ENCODE data around the gene UBA3.

UBA3 gene

DNA sequence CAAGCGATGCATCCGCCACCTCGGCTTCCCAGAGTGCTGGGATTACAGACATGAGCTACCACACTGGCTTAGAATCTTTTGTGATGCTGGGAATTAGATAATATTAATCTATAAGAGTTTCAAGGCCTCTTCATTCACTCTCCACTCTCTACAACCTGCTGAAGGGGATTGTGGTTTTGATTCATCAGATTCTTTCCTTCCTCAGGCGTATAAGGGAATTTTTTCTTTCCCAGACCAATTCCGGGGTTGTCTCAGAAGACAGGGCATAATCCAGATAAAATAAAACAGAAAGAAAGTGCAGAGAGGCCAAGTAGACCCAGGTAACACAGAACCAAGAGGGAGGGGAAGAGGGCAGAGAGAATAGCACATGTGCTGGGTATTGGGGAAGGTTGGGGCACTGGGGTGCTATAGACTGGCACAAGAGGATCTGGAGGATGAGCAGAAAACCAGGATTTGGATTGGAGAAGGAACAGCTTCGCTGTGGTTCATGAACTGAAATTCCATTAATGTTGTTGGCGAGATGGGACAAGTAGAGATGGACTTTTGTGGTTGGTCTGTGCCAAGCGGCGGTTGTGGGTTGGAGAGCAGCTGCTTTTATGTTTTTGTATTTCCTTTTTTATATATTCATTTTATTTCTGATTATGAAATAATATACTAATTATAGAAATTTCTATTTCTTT, 17.4 kb upstream of the UBA3 start:
- DNase-seq = no peak

GRCh38 chr3:69096299-69096698, 16.1 kb upstream of the UBA3 start:
- DNase-seq = no peak

- DNase-seq = no peak
Measured at GRCh38 chr3:69095636-69096035, 15.5 kb upstream of the UBA3 start.

- no peak for DNase-seq
Measured at GRCh38 chr3:69094467-69095205, 14.5 kb upstream of the UBA3 start.

GRCh38 chr3:69092030-69092516, 11.9 kb upstream of the UBA3 start:
- no peak for DNase-seq

- DNase-seq = no peak
Measured at GRCh38 chr3:69091389-69092029, 11.3 kb upstream of the UBA3 start.

- no peak for DNase-seq
Measured at GRCh38 chr3:69090021-69090420, 9.9 kb upstream of the UBA3 start.

GRCh38 chr3:69088063-69088462, 7.9 kb upstream of the UBA3 start:
- no peak for DNase-seq

DNA sequence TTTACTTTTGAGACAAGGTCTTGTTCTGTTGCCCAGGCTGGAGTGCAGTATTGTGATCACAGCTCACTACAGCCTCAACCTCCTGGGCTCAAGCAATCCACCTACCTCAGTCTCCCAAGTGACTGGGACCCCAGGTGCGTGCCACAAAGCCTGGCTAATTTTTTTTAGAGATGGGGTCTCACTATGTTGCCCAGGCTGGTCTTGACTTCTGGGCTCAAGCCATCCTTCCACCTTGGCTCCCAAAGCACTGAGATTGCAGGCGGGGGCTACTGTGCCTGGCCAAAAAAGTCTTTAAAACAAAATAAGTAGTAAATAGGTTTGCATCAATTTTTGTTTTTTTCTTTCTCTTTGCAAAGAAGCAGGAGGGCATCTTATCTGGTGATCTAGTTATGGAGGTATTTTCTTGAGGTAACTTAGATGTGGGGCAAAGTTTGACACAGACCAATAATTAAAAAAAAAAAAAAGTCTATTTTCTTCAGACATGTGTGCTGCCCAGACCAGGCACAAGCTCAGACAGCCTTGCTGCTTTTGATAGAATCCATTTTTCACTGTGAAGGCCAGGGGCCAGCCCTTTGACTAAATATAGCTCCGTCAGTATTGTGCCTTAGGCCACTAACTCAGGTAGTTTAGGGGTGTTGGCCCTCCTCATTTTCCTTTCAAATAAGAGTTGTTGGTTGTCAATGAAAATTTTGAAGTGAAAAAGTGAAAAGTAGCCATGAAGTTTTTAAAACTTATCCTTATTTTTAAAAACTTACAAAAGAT, 7.0 kb upstream of the UBA3 start:
- DNase-seq = no peak

DNA sequence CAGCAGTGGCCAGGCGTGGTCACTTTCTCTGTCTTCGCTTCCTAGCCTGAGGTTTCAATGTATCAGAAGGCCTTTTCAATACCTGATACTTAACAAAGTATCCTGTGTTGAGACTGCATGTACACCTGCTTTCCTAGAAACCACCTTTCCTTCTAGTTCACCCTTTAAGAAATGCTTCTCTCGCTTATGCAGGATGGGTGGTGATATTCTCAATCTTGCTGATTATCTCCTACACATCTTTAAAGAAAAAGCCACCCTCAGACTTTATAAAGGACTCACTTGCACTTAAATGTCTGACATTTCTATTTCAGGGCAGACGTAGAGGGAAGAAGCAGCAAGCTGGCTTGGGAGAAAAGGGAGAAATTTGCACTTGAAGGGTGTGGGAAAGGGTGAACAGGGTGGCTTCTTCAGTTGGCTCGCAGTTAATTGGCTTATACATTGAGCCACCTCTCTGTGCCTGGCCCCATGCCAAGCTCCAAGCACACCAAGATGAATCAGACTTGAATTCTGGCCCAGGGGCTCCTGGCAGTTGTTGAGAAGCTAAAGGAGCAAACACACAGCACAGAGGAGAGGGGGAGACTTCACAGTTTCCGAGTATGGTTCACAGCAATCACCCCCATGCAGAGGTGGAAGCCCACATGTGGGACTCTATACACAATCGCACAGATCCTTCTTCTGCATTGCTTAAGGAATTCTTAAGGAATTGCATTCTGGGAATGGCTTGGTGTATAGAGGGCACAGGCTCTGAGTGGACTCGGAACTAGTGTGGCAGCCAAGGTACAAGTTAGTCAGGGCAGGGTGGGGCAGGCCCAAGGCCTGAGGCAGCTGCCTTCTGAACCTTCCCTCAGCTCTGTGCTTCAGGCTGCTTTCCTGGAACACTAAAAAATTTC, 5.9 kb upstream of the UBA3 start:
- peak; percentile 30 for DNase-seq

- no peak for DNase-seq
Measured at GRCh38 chr3:69085168-69085832, 5.1 kb upstream of the UBA3 start.

DNA sequence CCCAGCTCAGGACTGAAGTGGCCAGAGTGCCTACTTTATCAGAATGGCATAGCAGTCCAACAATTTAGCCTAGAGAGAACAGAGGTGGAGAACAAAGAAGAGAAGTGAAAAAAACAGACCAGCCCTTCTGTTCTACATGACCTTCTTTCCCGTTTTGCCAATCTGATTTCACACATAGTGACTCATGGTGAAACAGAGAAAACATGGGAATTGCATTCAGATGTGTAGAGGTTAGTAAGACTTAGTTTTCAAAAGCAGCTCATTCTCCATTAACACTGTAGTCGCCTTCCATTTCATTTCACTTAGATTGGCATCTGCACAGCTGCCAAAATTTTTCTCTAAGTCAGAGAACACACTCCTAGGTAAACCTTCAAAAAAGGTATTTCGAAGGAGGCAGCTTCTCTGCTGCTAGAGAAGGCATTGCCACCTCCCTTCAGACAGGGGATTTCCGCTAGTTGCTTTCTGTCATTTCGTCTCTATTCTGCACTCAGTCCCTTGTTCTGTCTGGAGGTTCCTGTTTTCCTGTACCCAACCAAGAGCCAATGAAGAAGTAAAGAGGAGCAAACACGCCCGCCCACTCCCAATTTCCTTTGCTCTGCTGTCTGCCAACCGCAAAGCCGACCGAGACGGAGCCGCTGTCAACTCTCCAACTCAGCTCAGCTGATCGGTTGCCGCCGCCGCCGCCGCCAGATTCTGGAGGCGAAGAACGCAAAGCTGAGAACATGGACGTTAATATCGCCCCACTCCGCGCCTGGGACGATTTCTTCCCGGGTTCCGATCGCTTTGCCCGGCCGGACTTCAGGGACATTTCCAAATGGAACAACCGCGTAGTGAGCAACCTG, 4.4 kb upstream of the UBA3 start, which contains the start of gene ARL6IP5:
ARL6IP5 (plus strand) TSS at position 612 of the 842 bp plus-strand sequence; CDS start at position 723, 111 bp downstream.
- DNase-seq = peak; percentile 66

DNA sequence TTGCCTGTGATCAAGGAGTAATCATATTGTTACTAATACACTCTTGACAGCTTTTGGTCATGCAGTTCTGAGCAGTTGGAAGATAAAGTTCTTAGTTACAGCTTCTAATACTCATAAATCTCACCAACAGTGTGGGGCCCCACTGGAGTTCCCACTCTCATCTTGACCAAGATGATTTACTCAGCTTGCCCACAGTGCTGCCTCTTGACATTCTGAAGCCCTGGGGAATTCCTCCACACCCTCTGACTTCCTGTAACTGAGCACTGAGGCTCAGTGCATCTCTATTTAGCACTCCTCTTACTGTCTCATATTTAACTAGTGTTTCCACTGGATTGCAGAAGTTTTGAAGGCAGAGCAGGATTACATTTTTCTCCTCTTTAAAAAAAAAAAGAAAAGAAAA, 2.6 kb upstream of the UBA3 start:
- DNase-seq = no peak

GRCh38 chr3:69082361-69082760, 2.2 kb upstream of the UBA3 start:
- no peak for DNase-seq

- no peak for DNase-seq
Measured at GRCh38 chr3:69081583-69082262, 1.6 kb upstream of the UBA3 start.

GRCh38 chr3:69079269-69080159, 651 bp downstream of the UBA3 start:
- no peak for DNase-seq

GRCh38 chr3:69072928-69073327, 7.2 kb downstream of the UBA3 start:
- no peak for DNase-seq

DNA sequence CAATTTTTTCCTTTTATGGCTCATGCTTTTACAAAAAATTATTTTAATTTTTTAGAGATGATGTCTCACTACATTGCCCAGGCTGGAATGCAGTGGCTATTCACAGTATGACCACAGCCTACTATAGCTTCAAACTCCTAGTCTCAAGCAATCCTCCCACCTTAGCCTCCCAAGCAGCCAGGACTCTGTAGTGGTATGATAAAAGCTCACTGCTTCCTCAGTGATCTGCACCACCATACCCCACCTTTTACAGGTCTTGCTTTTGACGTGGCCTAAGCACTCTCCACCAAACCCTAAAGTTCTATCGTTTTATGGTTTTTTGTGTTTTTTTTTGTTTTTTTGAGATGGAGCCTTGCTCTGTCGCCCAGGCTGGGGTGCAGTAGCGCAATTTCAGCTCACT, 14.0 kb downstream of the UBA3 start:
- no peak for DNase-seq

Measured in GOT3 (cell line).